Measurements from ENCODE around the gene HAUS1.
A peak's percentile ranks its signal among the peaks of the same experiment; 100 is the strongest.

The HAUS1 gene, protein sequence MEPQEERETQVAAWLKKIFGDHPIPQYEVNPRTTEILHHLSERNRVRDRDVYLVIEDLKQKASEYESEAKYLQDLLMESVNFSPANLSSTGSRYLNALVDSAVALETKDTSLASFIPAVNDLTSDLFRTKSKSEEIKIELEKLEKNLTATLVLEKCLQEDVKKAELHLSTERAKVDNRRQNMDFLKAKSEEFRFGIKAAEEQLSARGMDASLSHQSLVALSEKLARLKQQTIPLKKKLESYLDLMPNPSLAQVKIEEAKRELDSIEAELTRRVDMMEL

GRCh38 chr18:46104128-46104911 is at the start of gene HAUS1:
HAUS1 (plus strand) TSS chr18:46104385; CDS start chr18:46104412, 27 bp downstream.
- peaks cover 38% of the 10 kb centered on the region for H3K36me3 ChIP-seq (ENCODE audit: control insufficient read depth, low read length)
- peaks cover 6% of the 10 kb centered on the region; the same call in 1 of the 2 replicates for H3F3A ChIP-seq (ENCODE audit: control insufficient read depth, insufficient read depth)
- H3K27ac ChIP-seq (ENCODE audit: low read depth, low read length), result peak within 1 kb of the TSS; percentile 51
- TF ChIP-seq, protein P1, sequence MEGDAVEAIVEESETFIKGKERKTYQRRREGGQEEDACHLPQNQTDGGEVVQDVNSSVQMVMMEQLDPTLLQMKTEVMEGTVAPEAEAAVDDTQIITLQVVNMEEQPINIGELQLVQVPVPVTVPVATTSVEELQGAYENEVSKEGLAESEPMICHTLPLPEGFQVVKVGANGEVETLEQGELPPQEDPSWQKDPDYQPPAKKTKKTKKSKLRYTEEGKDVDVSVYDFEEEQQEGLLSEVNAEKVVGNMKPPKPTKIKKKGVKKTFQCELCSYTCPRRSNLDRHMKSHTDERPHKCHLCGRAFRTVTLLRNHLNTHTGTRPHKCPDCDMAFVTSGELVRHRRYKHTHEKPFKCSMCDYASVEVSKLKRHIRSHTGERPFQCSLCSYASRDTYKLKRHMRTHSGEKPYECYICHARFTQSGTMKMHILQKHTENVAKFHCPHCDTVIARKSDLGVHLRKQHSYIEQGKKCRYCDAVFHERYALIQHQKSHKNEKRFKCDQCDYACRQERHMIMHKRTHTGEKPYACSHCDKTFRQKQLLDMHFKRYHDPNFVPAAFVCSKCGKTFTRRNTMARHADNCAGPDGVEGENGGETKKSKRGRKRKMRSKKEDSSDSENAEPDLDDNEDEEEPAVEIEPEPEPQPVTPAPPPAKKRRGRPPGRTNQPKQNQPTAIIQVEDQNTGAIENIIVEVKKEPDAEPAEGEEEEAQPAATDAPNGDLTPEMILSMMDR (IDR thresholded peaks at IDR 0.05; ENCODE audit: low read depth, low read length, poor library complexity, severe bottlenecking), result no peak
- TF ChIP-seq EZH2phosphoT487 (IDR thresholded peaks at IDR 0.05; ENCODE audit: borderline replicate concordance, low read length), result no peak
- no peaks in the 10 kb centered on the region for H4K20me1 ChIP-seq (ENCODE audit: control insufficient read depth, insufficient read depth, low read depth, low read length)
- peak within 1 kb of the TSS; percentile 99 for H3K4me2 ChIP-seq (ENCODE audit: low read length)
- peak within 1 kb of the TSS; percentile 80 for H3K4me3 ChIP-seq (ENCODE audit: low read length)
- H3K9me3 ChIP-seq (ENCODE audit: control insufficient read depth, insufficient read depth, low read length), result no peaks in the 10 kb centered on the region
- no peaks in the 10 kb centered on the region for H3K27me3 ChIP-seq (ENCODE audit: control insufficient read depth, low read length)
- H3K79me2 ChIP-seq (ENCODE audit: control insufficient read depth, low read length), result peaks cover 47% of the 10 kb centered on the region
- peaks cover 12% of the 10 kb centered on the region for H3K4me1 ChIP-seq (ENCODE audit: control insufficient read depth, low read length)
- H3K9me2 ChIP-seq (replicated peaks; ENCODE audit: control insufficient read depth, low read length), result no peaks in the 10 kb centered on the region

GRCh38 chr18:46054956-46055837 is 49.0 kb upstream of the HAUS1 start:
- Histone ChIP-seq H3K36me3 (ENCODE audit: control insufficient read depth, low read length) (no peaks in the 10 kb centered on the region), H3K4me2 (ENCODE audit: low read length) (no peak overlapping the region), H3K79me2 (ENCODE audit: control insufficient read depth, low read length) (no peaks in the 10 kb centered on the region), H3K4me3 (ENCODE audit: low read length) (no peak overlapping the region), H3K27ac (ENCODE audit: low read depth, low read length) (no peak overlapping the region), H3K27me3 (ENCODE audit: control insufficient read depth, low read length) (peaks cover 22% of the 10 kb centered on the region), H4K20me1 (ENCODE audit: control insufficient read depth, insufficient read depth, low read depth, low read length) (no peaks in the 10 kb centered on the region), H3K9me2 (replicated peaks; ENCODE audit: control insufficient read depth, low read length) (no peaks in the 10 kb centered on the region), H3K9me3 (ENCODE audit: control insufficient read depth, insufficient read depth, low read length) (no peaks in the 10 kb centered on the region), H3F3A (ENCODE audit: control insufficient read depth, insufficient read depth) (no peaks in the 10 kb centered on the region), H3K4me1 (ENCODE audit: control insufficient read depth, low read length) (no peaks in the 10 kb centered on the region)
- TF ChIP-seq, protein P1 (IDR thresholded peaks at IDR 0.05; ENCODE audit: low read depth, low read length, poor library complexity, severe bottlenecking), result no peak
- no peak for TF ChIP-seq EZH2phosphoT487 (IDR thresholded peaks at IDR 0.05; ENCODE audit: borderline replicate concordance, low read length)

DNA sequence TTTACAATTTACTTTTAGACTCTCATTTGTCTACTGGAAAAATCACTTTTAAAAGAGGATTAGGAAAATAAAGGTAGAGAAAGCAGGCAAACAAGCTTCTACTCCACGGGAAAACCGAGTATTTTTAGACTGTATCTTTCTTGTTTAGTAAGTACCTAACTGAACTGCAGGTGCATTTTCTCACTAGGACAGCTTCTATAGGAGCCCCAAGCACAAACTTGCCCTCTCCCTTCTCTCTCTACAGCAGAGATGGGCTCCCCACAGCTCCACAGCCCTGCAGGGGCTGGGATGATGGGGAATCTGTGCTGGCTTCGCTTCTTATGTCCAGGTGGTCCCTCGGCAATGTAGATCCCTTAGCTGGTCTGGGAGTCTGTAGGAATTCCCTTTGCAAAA is 48.4 kb upstream of the HAUS1 start:
- Histone ChIP-seq H3K9me2 (replicated peaks; ENCODE audit: control insufficient read depth, low read length) (no peaks in the 10 kb centered on the region), H3K79me2 (ENCODE audit: control insufficient read depth, low read length) (no peaks in the 10 kb centered on the region), H3K4me2 (ENCODE audit: low read length) (no peak overlapping the region), H3K4me1 (ENCODE audit: control insufficient read depth, low read length) (no peaks in the 10 kb centered on the region), H3K27me3 (ENCODE audit: control insufficient read depth, low read length) (peaks cover 22% of the 10 kb centered on the region), H3K4me3 (ENCODE audit: low read length) (no peak overlapping the region), H3K27ac (ENCODE audit: low read depth, low read length) (no peak overlapping the region), H4K20me1 (ENCODE audit: control insufficient read depth, insufficient read depth, low read depth, low read length) (no peaks in the 10 kb centered on the region), H3K36me3 (ENCODE audit: control insufficient read depth, low read length) (no peaks in the 10 kb centered on the region), H3K9me3 (ENCODE audit: control insufficient read depth, insufficient read depth, low read length) (no peaks in the 10 kb centered on the region), H3F3A (ENCODE audit: control insufficient read depth, insufficient read depth) (no peaks in the 10 kb centered on the region)
- TF ChIP-seq EZH2phosphoT487 (IDR thresholded peaks at IDR 0.05; ENCODE audit: borderline replicate concordance, low read length), result no peak
- TF ChIP-seq, protein P1 (IDR thresholded peaks at IDR 0.05; ENCODE audit: low read depth, low read length, poor library complexity, severe bottlenecking), result no peak

Data from DOHH2 (cell line).